HepG2 (cell line): ENCODE data around the gene RAD23A. TPM values are rescaled to one million over a fixed set of nuclear protein-coding genes. Genes with fewer than 3 reads are reported as not detected.
A peak's percentile ranks its signal among the peaks of the same experiment; 100 is the strongest.

ENCODE experiments used
- ASH2L ChIP-seq: fragments of 300-600, 200-600 bp; sonication (generic); IDR thresholded peaks from 2 replicates; pipeline ENCODE4 v1.7.0; 2017; ENCODE audit warnings: low read depth, mild to moderate bottlenecking, moderate library complexity, mixed read lengths, low read length; ENCODE audit not compliant: insufficient read length
- ATAD3A ChIP-seq: sonication (generic); formaldehyde crosslinking; IDR thresholded peaks from 2 replicates; pipeline ENCODE4 v1.4.0; 2020; ENCODE audit warnings: missing genetic modification reagents
- FOXK1 ChIP-seq: sonication (generic); formaldehyde crosslinking; IDR thresholded peaks from 2 replicates; pipeline ENCODE4 v1.4.0; 2020; ENCODE audit warnings: low read depth, missing genetic modification reagents, borderline replicate concordance
- GTF2F1 ChIP-seq: fragments of 150-350 bp; IDR thresholded peaks from 2 replicates; pipeline ENCODE4 v1.6.1; 2014; ENCODE audit warnings: low read length
- JUNB ChIP-seq: sonication (generic); formaldehyde crosslinking; IDR thresholded peaks from 2 replicates; pipeline ENCODE4 v1.8.0; 2022; ENCODE audit warnings: missing genetic modification reagents, mild to moderate bottlenecking, borderline replicate concordance
- KLF15 ChIP-seq: sonication (generic); formaldehyde crosslinking; IDR thresholded peaks from 2 replicates; pipeline ENCODE4 v1.8.1; 2023; ENCODE audit warnings: borderline replicate concordance, mild to moderate bottlenecking, inconsistent platforms, missing genetic modification reagents, mixed read lengths
- MEIS1 ChIP-seq: sonication (generic); formaldehyde crosslinking; IDR thresholded peaks from 2 replicates; pipeline ENCODE4 v1.9.0; 2021; ENCODE audit warnings: mild to moderate bottlenecking, missing genetic modification reagents, moderate library complexity, borderline replicate concordance
- MTA1 ChIP-seq: sonication (generic); formaldehyde crosslinking; IDR thresholded peaks from 2 replicates; pipeline ENCODE4 v1.4.0; 2020; ENCODE audit warnings: missing genetic modification reagents, mild to moderate bottlenecking, borderline replicate concordance
- RCOR2 ChIP-seq: IDR thresholded peaks from 2 replicates; pipeline ENCODE4 v1.6.1; 2016; ENCODE audit warnings: missing biosample characterization, missing genetic modification reagents
- SIN3A ChIP-seq: IDR thresholded peaks from 2 replicates; pipeline ENCODE4 v1.6.1; 2011; ENCODE audit warnings: low read depth, mild to moderate bottlenecking, control low read depth, low read length, borderline replicate concordance
- SRSF1 ChIP-seq: fragments of 200-400 bp; formaldehyde crosslinking; optimal IDR thresholded peaks from 2 replicates; pipeline ENCODE3; 2017; ENCODE audit warnings: mild to moderate bottlenecking, low read depth, low read length, moderate library complexity
- TAF1 ChIP-seq: sonication (generic); formaldehyde crosslinking; IDR thresholded peaks from 2 replicates; pipeline ENCODE4 v1.4.0; 2020; ENCODE audit warnings: missing genetic modification reagents
- WIZ ChIP-seq: sonication (generic); formaldehyde crosslinking; IDR thresholded peaks from 2 replicates; pipeline ENCODE4 v1.5.1; 2020; ENCODE audit warnings: mild to moderate bottlenecking, missing genetic modification reagents
- ZEB1 ChIP-seq: IDR thresholded peaks from 2 replicates; pipeline ENCODE4 v1.6.1; 2012; ENCODE audit warnings: mild to moderate bottlenecking, low read depth, inconsistent platforms; ENCODE audit not compliant: insufficient replicate concordance
- ZNF17 ChIP-seq: sonication (generic); formaldehyde crosslinking; IDR thresholded peaks from 2 replicates; pipeline ENCODE4 v1.5.0; 2020; ENCODE audit warnings: mild to moderate bottlenecking, missing genetic modification reagents
- ZNF282 ChIP-seq: fragments of 450-650 bp; IDR thresholded peaks from 2 replicates; pipeline ENCODE4 v1.6.1; 2018; ENCODE audit not compliant: partially characterized antibody
- ZNF644 ChIP-seq: IDR thresholded peaks from 2 replicates; pipeline ENCODE4 v1.6.1; 2016; ENCODE audit warnings: low read depth
- ZNF652 ChIP-seq: IDR thresholded peaks from 2 replicates; pipeline ENCODE4 v1.6.1; 2016; ENCODE audit warnings: low read depth, borderline replicate concordance
- ZNF674 ChIP-seq: sonication (generic); formaldehyde crosslinking; IDR thresholded peaks from 2 replicates; pipeline ENCODE4 v1.5.0; 2020; ENCODE audit warnings: low read depth, mild to moderate bottlenecking, missing genetic modification reagents
- ZNF7 ChIP-seq: IDR thresholded peaks from 2 replicates; pipeline ENCODE4 v1.6.1; 2016; ENCODE audit warnings: missing biosample characterization, missing genetic modification reagents
- ZNF792 ChIP-seq: IDR thresholded peaks from 2 replicates; pipeline ENCODE4 v1.6.1; 2016
- polyA plus RNA-seq, 8 experiments: library from polyadenylated mRNA; depleted of rRNA in 3 of 8; stranded (reverse) in 7 of 8; unstranded in 1 of 8; fragments of >200 nt; fragmentation: Illumina TruSeq in 4 of 8; extraction: Trizol in 4 of 8; gene quantifications; 2 replicates each; pipeline versions ENCODE4 v1.2.1 to v1.2.3, GENCODE V29; 2011 to 2016; ENCODE audit warnings: low read depth in 4 of 8, missing spikeins in 1 of 8, mixed read lengths in 1 of 8; ENCODE audit not compliant: insufficient read depth in 1 of 8
- total RNA-seq, 5 experiments: library from RNA; depleted of rRNA; stranded (reverse); fragments of >200 nt; fragmentation: Illumina TruSeq; extraction: Trizol; gene quantifications; 2 replicates each; pipeline ENCODE4 v1.2.3, GENCODE V29; 2016; ENCODE audit warnings: low read depth in 1 of 5
- TF ChIP-seq, protein P1 (sequence below): sonication (generic); formaldehyde crosslinking; IDR thresholded peaks from 2 replicates; pipeline ENCODE4 v1.9.0; 2021; ENCODE audit warnings: missing genetic modification reagents, borderline replicate concordance
- TF ChIP-seq, protein P2 (sequence below): sonication (generic); formaldehyde crosslinking; IDR thresholded peaks from 2 replicates; pipeline ENCODE4 v1.8.0; 2022; ENCODE audit warnings: missing genetic modification reagents, mild to moderate bottlenecking, inconsistent platforms, borderline replicate concordance
- TF ChIP-seq, protein P3 (sequence below): sonication (generic); formaldehyde crosslinking; IDR thresholded peaks from 2 replicates; pipeline ENCODE4 v1.4.0; 2020; ENCODE audit warnings: missing genetic modification reagents
- TF ChIP-seq, protein P4 (sequence below): sonication (generic); formaldehyde crosslinking; IDR thresholded peaks from 2 replicates; pipeline ENCODE4 v1.9.0; 2022; ENCODE audit warnings: missing genetic modification reagents, mild to moderate bottlenecking, borderline replicate concordance

RAD23A gene
- total and polyA plus RNA-seq, 2 of the 13 experiments (the other 11 are each of a cell fraction or from before 2014, with no cell fraction given), result 42.5 to 54.2 TPM

DNA sequence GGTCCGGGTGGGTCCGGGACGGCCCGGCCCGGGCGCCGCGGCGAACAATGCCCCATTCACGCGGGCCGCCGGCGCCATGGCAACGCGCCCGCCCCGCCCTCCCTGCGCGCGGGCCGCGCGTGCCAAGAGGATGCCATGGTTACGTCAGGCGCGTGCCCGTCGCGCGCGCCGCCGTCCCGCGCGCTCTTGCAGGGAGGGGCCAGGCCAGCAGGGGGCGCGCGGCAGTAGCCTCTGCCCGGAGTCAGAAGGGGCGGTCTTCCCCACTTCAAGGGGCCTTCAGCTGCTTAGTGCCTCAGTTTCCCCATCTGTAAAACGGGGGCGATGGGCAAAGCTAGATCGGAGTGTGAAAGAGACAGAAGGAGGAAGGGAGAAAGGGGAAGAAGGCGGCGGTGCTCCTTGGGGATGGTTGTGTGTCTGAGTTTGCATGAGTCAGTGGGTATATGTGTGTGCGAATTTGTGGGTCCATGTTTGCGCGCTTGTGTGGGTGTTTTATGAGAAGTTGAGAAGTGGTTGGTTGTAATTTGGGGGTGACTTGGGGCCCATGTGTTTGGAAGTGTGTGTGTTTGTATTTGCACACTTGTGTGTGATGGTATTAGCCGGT, 38.0 kb downstream of the RAD23A start (continued):
- TF ChIP-seq, protein P1, sequence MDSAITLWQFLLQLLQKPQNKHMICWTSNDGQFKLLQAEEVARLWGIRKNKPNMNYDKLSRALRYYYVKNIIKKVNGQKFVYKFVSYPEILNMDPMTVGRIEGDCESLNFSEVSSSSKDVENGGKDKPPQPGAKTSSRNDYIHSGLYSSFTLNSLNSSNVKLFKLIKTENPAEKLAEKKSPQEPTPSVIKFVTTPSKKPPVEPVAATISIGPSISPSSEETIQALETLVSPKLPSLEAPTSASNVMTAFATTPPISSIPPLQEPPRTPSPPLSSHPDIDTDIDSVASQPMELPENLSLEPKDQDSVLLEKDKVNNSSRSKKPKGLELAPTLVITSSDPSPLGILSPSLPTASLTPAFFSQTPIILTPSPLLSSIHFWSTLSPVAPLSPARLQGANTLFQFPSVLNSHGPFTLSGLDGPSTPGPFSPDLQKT (CRISPR knock-in tag), result no peak
- no peak for TF ChIP-seq GTF2F1
- no peak for TF ChIP-seq ASH2L
- TF ChIP-seq, protein P2, sequence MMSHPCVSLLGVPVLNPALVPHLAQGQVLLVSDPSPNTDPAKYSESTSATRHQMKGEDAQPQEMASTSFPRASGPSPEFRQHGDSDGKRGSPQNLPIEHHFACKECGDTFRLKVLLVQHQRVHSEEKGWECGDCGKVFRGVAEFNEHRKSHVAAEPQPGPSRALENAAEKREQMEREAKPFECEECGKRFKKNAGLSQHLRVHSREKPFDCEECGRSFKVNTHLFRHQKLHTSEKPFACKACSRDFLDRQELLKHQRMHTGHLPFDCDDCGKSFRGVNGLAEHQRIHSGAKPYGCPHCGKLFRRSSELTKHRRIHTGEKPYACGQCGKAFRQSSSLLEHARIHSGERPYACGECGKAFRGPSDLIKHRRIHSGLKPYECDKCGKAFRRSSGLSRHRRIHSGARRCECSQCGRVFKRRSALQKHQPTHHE, result no peak
- no peak for TF ChIP-seq ATAD3A
- peak; percentile 58; the same call in 1 of the 2 replicates for TF ChIP-seq JUNB (CRISPR knock-in tag)
- no peak for TF ChIP-seq SRSF1
- TF ChIP-seq RCOR2, result no peak
- TF ChIP-seq, protein P3, sequence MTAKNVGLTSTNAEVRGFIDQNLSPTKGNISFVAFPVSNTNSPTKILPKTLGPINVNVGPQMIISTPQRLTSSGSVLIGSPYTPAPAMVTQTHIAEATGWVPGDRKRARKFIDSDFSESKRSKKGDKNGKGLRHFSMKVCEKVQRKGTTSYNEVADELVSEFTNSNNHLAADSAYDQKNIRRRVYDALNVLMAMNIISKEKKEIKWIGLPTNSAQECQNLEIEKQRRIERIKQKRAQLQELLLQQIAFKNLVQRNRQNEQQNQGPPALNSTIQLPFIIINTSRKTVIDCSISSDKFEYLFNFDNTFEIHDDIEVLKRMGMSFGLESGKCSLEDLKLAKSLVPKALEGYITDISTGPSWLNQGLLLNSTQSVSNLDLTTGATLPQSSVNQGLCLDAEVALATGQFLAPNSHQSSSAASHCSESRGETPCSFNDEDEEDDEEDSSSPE, result peak; percentile 21; the same call in 1 of the 2 replicates
- TF ChIP-seq ZNF17 (CRISPR knock-in tag), result no peak
- no peak for TF ChIP-seq ZNF282
- peak; percentile 29; the same call in 1 of the 2 replicates for TF ChIP-seq MEIS1 (CRISPR knock-in tag)
- no peak for TF ChIP-seq ZNF674 (CRISPR knock-in tag)
- TF ChIP-seq WIZ (CRISPR knock-in tag), result no peak
- TF ChIP-seq, protein P4, sequence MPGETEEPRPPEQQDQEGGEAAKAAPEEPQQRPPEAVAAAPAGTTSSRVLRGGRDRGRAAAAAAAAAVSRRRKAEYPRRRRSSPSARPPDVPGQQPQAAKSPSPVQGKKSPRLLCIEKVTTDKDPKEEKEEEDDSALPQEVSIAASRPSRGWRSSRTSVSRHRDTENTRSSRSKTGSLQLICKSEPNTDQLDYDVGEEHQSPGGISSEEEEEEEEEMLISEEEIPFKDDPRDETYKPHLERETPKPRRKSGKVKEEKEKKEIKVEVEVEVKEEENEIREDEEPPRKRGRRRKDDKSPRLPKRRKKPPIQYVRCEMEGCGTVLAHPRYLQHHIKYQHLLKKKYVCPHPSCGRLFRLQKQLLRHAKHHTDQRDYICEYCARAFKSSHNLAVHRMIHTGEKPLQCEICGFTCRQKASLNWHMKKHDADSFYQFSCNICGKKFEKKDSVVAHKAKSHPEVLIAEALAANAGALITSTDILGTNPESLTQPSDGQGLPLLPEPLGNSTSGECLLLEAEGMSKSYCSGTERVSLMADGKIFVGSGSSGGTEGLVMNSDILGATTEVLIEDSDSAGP, result 0 out of 2 replicates have a peak, but pooled peaks have one; percentile 34
- no peak for TF ChIP-seq ZNF7
- TF ChIP-seq ZNF644 (CRISPR knock-in tag), result no peak
- no peak for TF ChIP-seq KLF15 (CRISPR knock-in tag)
- TF ChIP-seq ZNF652 (CRISPR knock-in tag), result no peak
- peak; percentile 36; the same call in 1 of the 2 replicates for TF ChIP-seq SIN3A
- peak; percentile 58; the same call in 1 of the 2 replicates for TF ChIP-seq MTA1 (CRISPR knock-in tag)
- no peak for TF ChIP-seq ZNF792 (CRISPR knock-in tag)
- no peak for TF ChIP-seq TAF1
- no peak for TF ChIP-seq ZEB1
- TF ChIP-seq FOXK1 (CRISPR knock-in tag), result peak; percentile 42; the same call in 1 of the 2 replicates
